GM21717 (cell line): ENCODE measurements around the gene NEAT1.
A peak's percentile ranks its signal among the peaks of the same experiment; 100 is the strongest.

Source experiments
- ATAC-seq: cut with Tn5 transposase; IDR thresholded peaks from one replicate; pipeline ENCODE4 v1.9.1; 2021; ENCODE audit warnings: mild to moderate bottlenecking, moderate library complexity; ENCODE audit not compliant: unreplicated experiment

NEAT1 gene

GRCh38 chr11:65421794-65422632 lies 585 bp upstream of the NEAT1 start:
- ATAC-seq = peak; percentile 20

DNA sequence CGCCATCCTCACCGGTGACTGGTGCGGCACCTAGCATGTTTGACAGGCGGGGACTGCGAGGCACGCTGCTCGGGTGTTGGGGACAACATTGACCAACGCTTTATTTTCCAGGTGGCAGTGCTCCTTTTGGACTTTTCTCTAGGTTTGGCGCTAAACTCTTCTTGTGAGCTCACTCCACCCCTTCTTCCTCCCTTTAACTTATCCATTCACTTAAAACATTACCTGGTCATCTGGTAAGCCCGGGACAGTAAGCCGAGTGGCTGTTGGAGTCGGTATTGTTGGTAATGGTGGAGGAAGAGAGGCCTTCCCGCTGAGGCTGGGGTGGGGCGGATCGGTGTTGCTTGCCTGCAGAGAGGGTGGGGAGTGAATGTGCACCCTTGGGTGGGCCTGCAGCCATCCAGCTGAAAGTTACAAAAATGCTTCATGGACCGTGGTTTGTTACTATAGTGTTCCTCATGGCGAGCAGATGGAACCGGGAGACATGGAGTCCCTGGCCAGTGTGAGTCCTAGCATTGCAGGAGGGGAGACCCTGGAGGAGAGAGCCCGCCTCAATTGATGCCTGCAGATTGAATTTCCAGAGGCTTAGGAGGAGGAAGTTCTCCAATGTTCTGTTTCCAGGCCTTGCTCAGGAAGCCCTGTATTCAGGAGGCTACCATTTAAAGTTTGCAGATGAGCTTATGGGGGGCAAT lies 1.1 kb downstream of the NEAT1 start:
- ATAC-seq = no peak

- no peak for ATAC-seq
Observed at GRCh38 chr11:65424205-65425104, 1.9 kb downstream of the NEAT1 start.

- no peak for ATAC-seq
Observed at GRCh38 chr11:65425105-65425970, 2.7 kb downstream of the NEAT1 start.

DNA sequence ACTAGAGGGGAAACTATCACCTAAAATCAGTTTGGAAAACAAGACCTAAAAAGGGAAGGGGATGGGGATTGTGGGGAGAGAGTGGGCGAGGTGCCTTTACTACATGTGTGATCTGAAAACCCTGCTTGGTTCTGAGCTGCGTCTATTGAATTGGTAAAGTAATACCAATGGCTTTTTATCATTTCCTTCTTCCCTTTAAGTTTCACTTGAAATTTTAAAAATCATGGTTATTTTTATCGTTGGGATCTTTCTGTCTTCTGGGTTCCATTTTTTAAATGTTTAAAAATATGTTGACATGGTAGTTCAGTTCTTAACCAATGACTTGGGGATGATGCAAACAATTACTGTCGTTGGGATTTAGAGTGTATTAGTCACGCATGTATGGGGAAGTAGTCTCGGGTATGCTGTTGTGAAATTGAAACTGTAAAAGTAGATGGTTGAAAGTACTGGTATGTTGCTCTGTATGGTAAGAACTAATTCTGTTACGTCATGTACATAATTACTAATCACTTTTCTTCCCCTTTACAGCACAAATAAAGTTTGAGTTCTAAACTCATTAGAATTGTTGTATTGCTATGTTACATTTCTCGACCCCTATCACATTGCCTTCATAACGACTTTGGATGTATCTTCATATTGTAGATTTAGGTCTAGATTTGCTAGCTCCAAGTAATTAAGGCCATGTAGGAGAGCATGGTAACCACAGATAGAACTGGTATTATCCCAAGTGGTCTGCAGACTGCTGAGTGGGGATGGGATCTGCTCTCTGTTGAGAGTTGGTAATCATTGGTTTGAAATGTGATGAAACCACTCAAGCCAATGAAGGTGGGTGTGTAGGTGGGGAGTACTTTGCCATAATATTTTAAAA lies 3.6 kb downstream of the NEAT1 start:
- ATAC-seq = no peak

DNA sequence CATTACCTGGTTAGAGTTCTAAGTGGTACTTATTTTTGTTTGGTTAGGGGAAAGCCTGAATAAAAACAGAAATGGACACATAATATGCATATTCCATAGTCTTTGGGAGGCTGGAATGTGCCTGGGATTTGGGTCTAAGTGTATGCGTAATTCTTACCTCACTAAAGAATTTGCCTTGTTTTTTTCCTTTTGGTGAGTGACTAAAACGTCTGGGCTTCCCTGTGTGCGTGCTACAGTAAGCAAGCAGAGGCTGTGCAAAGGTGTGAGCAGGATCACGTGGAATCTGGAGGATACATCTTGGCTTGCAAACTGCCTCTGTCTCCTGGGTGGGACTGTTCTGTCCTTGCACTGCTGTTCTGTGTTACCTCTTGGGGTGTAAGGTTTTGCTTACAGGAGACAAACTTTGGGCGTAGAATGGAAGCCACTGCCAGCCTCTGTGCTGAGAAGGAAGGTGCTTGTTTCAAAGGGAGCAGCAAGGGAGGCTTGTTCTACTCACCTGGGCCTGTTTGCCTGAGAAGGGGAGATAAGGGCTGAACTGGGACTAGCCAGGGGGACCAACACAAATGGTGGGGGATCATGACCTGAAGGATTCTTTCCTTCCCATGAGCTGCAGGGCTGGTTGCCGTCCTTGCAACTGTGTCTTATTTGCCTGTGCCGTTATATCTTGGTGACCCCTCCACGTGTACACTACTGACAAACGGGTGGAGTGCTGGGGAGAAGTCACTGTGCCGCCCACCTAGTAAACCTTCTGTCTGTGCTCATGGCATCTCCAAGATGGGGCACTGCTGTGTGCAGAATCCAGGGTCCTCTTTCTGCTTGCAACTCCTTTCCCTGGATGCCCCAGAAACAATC lies 4.5 kb downstream of the NEAT1 start:
- no peak for ATAC-seq

- ATAC-seq = no peak
Observed at GRCh38 chr11:65427691-65428577, 5.3 kb downstream of the NEAT1 start.

DNA sequence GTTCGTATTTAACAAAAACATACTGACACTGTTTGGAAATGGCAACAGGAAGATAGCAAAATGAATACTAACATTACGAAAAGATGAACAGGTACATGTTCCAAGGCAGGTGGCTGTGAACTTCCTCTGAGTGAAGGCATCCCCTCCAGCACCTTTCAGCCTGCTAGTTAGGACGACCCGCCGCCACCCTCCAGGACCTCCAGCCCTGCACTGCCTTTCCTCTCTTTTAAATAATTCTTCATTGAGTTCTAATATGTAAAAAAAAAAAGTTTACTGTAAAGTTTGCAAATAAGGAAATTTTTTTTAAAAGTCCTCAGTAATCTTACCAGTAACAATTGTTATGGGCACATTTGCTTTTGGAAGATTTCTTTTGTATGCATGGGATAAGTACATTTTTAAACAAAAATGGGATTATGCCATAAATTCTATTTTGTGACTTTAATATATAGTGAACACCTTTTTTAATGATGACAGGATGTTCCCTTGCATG lies 6.0 kb downstream of the NEAT1 start:
- no peak for ATAC-seq

GRCh38 chr11:65429068-65429681 lies 6.6 kb downstream of the NEAT1 start:
- no peak for ATAC-seq

- no peak for ATAC-seq
Observed at GRCh38 chr11:65429724-65430405, 7.3 kb downstream of the NEAT1 start.

- no peak for ATAC-seq
Observed at GRCh38 chr11:65430406-65431217, 8.0 kb downstream of the NEAT1 start.

GRCh38 chr11:65431451-65432099 lies 9.0 kb downstream of the NEAT1 start:
- no peak for ATAC-seq

GRCh38 chr11:65432100-65432650 lies 9.6 kb downstream of the NEAT1 start:
- no peak for ATAC-seq

GRCh38 chr11:65432686-65433582 lies 10.3 kb downstream of the NEAT1 start:
- no peak for ATAC-seq
